Activated CD4-positive, alpha-beta T cell treated with anti-CD3 and anti-CD28 coated beads, Interleukin-10, Interleukin-2, amounts not matched to agents 100 ng/mL and 50 ng/mL, durations not matched to agents 16 hours and 8 hours (primary cell): ENCODE data around the gene EPHA4.

Experiments
- DNase-seq: peaks from one replicate; pipeline ENCODE4 v3.0.0-alpha.2; 2020

EPHA4 gene

DNA sequence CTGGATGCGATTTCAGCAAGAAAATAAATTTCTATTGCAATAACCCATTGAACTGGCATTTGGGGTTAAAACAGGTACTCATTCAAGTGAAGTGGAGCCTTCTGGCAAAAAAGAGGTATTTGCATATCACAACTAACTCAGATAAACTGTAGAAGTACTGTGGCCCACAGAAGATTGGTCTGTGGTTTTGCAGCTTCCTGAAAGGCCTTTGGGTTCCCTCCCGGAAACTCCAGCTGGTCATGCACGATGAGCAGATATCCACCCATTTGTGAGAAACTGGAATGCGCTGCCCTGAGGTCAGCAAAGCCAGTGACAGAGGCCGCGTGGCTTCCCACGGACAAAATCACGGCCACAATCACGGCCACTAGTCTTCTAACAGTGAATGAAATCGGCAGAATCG, 106.3 kb downstream of the EPHA4 start:
- peak; percentile 7 for DNase-seq

DNA sequence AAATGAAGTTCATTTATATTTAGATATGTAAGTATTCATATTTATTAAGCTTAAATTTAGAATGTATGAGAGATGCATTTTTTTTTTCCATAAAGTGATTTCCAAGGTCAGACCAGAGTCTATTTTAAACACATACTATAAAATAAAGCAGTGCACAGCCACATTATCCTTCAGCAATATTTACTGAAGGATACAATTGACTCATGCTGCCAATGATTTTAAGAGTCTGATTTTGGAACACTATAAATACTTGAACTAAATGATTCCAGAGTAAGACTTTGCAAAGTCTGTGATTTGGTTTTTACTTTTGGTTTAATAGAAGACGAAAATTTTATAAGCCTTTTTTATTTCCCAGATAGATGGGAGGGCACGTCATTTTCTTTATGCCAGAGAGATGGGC, 107.1 kb downstream of the EPHA4 start:
- DNase-seq = no peak

DNA sequence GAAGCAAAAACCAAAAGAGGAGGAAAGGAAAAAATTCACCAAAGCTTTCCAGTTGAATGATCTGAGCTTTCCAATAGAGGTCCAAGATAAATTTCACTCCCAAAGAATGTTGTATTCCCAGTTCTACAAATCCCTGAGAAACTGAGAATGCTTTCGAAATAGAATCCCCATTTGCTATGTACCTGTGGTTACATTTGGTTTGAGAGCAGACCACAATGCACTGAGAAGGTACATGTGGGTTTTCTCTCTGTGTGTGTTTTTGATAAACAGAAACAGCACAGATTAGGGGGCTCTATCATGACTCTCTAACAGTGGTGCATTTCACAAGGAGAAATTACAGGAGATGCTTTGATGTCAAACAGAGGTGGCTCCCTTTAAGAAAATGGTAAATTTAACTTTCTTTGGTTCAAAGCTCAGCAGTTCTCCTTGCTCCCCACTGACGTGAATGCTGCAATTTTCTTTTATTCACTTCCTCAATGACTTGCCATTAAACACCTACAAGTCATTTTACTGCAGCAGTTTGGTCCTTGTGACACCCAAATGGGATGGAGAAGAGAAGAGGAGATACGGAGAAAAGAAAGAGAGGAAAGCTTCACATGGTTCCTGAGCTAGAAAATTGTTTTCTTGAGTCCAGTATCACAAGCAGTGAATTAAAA, 108.7 kb downstream of the EPHA4 start:
- no peak for DNase-seq

DNA sequence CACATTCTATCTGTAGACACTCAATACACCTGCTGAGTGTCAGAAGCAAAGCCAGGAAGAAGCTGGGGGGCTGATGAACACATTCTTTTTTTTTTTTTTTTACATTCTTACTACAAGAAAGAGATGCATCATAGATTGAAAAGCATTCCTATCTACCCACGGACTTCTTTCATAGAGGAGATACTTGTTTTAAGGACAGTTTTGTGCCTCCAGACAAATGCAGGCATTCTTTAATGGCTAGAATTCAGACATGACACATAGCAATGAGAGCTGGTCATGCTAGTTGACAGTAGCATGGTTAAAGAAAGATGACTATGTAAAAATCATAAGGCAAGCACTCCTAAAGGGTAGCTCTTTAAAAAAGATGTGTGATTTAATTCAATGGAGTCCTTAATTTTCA, 110.2 kb downstream of the EPHA4 start:
- DNase-seq = no peak

DNA sequence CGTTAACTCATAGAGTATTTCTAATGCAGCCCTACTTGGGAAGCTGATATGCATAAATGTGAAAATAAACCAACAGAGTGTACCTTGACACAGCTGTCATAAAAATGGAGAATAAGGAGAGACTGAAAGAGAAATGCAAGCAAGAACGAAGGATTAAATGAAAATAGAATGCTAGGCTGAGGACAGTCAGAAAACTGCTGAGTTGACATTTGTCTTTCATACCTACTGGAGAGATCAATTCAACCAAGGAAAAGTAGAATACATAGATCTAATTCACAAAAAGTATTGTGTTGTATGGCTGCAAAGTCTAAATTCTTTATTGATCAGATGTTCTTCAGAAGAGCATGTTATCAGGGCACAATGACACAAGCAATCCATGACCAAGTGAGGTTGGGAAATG, 112.0 kb downstream of the EPHA4 start:
- no peak for DNase-seq

DNA sequence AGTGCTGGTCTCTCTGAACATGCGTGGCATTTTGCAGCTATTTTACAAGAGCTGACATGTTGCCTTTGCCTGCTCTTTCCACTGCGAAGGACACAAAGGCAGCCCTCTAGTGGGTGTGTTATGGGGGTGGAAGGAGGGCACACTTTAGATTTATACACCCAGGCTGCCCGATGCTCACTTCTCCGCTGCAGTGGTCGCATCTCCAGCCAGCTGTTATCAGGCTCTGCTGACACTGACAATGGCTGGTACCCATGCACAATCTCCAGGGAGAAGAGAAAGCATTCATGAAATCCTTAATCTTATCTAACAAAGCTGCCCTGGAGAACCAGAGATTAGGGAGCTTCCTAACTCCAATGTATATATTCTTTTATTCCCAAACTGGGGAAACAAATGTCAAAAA, 113.5 kb downstream of the EPHA4 start:
- no peak for DNase-seq

DNA sequence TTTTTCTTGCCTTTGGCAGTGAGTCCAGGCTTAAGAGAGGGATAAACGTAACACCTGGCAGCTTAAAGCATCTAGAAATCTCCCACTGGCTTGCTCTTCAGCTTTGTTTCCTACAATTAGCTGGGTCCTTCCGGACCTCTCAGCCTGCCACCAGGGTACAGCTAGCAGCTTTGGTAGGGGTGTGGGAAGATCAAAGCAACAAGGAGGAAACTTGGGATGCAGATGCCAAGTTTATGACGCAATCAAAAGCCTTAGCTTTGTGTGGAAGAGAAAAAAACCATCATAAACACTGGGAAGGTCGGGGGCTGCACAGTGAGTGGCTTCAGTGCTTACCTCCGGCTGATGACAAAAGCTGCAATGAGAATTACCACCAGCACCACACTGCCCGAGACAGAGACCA, 116.9 kb downstream of the EPHA4 start:
- no peak for DNase-seq

DNA sequence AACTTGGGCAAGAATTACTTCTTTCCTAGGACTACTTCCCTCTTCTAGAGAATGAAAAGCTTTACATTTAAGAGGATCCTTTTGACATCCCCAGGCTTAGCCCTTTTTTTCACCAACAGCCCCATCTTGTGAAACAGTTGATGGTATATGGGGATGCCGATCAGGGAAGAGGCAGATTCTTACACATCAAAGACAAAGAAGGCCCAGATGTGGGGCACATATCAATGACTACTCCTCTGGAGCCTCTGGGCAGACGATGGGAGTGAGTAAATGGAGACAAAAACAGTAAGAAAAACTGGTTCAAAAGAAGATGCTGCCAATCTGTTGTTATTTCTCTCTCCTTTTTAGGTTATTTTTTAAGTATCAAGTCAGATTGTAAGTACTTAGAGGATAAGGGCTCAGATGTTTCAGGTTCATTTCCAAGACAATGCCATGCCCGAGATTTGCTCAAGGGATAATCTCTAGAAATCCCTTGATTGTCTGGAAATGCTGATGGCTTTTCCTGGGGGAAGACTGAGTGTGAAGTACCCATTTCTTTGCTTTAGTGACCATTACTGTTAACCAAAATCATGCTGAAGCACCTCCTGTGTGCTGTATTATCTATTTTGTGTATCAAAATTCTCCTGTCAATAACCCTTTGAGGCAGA, 117.5 kb downstream of the EPHA4 start:
- no peak for DNase-seq

DNA sequence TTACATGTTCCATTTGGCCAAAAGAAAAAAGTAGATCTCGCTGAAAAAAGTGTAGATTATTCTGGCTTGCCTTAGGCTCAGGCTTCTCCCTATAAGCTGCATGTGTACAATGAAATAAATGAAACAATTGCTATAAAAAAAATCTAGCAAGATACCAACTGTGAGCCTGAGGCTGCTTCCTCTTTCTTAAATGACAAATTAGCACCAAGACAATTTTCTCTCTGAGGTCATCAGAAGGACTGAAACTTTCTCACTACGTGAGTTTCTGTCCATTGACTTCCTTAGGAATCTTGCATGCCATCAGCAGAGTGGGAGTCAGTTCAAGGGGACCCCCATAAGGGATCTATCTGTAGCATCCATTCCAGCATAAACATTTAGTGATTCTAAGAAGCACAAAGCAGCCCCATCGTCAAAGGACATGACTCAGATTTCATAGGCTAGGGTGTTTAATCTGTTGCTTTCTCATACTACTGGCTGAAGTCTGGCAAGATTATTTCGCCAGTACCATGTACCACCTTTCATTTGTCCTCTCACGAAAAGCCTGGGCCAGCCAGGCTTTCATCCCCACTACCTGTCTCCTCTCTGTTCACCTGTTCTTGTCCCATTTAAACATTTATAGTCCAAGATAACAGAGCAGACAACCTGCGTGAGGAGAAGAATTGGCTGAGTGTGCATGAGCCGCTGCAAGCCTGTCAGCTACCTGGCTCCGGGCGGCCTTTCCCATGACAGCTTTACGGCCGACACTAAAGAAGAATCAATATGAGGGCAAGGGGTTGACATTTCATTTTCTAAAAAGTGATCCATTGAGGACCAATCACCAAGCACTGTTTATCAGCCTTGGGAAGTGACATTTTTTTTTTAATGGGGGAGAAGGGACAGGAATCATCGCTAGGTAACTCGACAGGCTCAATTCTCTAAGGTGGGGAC, 120.0 kb downstream of the EPHA4 start:
- no peak for DNase-seq

DNA sequence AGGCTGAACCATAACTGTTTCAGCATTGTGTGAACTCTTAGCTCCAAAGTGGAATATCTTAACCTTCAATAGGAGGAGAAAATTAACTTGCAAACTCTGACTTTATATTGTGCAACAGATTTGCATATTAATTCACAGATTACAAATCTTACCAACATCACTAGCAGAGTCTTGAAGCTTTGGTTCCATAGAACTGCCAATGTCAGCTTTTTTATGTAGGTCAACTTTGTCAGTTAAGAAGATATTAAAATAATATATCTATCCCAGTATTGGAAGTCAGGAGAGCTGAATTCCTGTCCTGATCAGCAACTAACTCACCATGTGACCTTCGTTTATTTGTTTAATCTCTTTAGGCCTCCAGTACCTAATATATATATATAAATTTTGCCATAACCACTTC, 121.8 kb downstream of the EPHA4 start:
- no peak for DNase-seq

DNA sequence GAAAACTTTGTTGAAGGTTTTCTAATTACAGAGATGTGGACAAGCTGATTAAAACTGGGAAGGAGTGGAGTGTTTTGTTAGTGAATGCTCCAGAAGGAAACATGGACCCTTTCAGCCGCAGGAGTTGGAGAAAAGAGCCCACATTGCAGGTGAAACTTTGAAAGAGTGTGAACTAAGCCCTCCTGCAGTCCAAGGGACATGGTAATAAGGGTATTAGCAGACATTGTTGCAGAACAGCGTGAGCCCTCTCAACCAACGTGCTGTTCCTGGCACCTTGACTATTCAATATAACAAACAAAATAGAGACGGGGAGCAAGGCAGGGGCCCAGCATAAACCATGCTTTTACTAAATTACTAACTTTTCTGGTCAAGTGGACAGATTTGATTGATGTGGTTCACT, 122.7 kb downstream of the EPHA4 start:
- no peak for DNase-seq

DNA sequence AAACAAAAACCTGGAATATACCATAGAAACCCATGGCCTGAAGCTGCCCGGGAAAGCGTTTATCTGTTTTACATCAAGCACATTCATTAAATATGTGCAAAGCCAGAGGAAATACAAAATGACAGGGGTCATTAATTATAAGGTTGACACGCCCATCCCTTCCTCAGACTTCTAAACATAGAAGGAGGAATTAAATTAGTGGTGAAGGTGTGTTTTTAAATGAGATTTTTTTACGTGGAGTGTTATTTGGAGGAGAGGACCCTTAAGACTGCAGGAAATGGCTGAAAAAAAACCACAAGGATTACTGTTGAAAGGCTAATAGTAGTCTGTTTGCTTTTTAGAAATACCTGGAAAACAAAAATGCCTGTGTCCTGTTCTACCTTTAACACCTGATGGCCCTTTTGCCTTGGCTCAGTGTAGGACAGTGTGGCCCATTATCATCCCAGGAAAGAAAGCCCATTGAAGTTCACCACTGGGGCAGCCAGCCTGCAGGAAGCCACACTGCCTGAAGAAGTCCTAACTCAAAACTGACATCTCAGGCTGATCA, 123.2 kb downstream of the EPHA4 start:
- no peak for DNase-seq

DNA sequence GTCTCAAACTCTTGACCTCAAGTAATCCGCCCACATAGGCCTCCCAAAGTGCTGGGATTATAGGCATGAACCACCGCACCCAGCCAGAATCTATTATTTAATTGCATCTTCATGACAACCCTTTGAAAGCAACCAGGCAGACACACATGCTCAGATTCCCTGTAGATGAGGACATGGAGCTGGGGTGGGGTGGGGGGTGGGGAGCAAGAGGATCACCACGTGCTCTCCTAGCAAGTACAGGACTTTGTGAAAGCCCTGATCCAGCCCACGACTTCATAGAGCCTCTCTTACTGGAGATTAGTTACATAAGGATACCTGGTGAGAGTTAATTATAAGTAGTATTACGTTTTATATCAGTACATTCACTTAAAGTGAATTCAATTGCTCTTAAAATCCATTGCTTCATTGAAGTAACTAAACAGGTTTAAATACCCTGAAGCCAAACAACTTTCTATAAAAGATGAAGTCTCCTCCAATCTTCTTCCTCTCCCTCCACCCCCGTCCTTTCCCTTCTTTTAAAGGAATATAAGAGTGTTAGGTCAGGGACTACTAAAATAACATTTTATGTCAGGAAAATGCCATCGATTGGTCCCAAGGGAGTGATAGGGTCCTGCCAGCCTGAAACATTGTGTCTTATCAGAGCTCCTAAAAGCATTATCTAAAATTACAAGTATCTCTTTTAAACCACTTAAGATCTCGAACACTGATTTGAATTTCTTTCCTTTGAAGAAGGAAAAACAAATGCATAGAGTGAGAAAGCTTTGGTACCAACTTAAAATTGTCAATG, 123.9 kb downstream of the EPHA4 start:
- no peak for DNase-seq

DNA sequence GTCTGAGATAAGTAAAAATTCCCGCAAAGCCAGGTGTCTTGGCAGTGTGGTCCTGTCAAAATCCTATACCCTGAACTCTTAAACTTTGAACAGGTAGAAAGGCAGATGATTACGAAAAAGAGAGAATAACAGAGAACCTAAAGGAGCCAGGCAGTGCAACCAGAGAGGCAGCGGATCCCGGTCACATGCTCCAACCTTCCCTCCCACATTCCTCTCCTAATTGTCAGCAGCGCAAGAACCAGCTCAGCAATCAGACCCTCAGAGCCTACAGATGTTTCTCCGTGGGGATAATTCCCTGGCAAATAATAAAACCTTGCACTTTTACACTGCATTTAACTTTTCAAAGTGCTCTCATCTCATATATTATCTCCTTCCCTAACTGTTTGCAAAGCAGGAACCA, 124.8 kb downstream of the EPHA4 start:
- DNase-seq = no peak

DNA sequence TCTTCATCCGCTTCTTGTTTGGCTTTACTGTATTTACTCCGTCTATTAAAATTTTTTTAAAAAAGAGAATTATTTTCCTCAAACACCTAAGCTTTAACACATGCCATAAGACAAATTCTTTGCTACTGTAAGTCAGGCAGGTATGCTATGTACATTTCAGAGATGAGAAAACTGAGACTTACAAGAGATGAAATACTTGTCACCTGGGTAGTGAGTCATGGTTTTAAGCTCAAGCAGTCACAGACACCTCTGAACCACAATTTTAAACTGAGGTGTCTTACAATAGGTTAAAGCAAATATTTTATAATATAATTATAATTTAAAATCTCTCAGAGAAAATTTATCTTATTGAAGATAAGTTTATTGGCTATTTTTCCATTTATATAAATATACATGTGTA, 126.0 kb downstream of the EPHA4 start:
- no peak for DNase-seq

DNA sequence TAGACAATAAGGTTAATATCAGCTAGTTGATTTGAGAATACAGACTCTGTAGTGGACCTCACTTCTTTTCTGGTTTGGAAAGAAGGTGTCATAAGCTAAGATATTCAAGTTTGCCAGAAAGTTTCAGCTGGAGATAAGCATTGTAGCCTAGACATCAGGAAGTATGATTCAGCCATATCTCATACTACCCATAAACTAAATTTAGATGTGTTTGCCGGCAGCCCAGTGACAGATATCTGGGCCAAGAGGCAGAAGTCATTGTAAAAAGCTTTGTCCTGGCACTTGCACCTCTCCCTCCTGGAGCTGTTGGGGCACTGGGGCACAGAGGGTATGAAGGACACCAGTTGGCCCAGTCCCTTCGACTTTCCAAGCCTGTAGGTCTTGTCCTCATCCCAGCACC, 128.0 kb downstream of the EPHA4 start:
- DNase-seq = no peak

DNA sequence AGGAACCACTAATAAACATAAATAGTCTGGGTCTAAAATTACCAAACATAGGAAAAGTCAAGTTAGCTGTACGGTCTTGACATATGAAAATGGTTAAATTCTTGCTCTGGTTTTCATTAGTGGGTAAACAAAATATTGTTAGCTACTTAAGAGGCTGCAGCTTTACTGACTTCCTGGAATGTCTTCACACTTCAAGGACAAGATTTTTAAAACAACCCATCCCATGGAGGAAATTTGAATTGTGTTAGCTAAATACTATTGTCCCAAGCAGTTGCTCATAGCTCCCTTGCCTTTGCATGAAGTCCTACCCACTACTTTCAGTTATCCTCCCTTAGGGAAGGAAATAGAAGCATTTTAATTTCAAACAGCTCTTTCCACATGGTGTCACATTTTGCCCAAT, 128.5 kb downstream of the EPHA4 start:
- no peak for DNase-seq

DNA sequence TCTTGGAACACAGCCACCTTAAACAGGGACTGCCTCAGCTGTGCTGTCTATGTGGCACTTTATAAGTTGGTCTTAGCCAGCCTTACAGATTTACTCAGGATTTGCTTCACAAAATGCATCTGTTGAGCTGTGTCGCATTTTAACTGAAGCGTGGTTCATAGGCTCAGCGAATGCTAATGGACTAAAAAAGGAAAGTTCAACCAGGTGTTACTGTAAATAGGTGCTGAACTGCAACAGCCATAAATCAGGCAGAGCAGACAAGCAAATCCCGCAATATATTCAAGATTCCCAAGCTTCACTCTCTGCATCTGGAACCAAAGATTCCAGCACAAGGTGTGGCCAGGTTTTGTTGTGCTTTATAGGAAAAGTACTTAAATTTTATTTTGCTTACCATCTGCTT, 130.0 kb downstream of the EPHA4 start:
- no peak for DNase-seq

DNA sequence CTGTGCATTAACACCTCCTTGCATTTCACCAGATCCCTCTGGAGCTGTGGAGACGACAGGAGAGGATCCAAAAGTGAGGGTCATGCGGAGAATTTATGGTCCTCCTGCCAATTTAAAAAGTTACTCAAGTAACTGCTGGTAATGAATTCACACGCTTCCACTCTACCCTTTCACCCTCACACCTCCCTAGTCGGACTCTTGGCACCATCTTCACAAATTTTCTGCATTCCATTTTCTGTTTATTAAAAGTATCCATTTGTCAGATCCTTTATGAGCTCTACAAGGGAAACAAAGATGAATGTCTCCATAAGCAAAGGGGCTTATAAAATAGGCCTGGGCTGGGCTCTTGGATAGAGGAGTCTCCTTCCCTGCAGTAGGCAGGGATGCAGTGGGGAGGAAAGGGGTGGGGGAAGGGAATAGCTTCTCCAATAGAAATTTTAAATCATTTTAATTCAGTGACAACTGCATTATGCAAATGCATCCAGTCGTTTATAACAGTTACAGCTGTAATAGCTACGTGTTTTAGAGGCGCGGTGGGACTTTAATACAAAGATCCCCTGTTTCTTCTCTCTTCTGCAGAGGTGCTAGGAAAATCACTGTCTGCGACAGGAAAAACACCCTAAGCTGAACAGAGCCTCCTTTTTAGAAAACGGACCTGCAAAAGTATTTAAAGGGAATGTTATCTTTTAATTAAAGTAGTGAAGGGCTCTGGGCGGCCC, 132.2 kb downstream of the EPHA4 start:
- no peak for DNase-seq

DNA sequence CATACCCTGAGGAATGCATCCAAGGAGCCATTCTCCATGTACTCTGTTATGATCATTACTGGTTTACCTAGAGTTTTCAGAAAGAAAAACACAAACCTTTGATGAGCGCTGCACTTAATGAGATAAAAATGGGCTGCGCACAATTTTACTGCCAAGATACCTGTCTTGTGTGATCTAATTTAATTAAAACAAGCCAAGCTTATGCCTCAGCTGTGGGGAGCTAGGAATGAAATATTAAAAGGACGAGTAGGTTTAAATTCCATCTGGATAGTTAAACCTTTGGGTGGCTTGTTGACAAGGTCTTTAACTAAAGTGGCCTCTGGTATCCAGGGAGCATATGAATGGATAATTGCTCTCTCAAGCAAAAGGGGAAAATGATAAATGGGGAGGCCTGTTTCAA, 135.0 kb downstream of the EPHA4 start:
- DNase-seq = no peak

DNA sequence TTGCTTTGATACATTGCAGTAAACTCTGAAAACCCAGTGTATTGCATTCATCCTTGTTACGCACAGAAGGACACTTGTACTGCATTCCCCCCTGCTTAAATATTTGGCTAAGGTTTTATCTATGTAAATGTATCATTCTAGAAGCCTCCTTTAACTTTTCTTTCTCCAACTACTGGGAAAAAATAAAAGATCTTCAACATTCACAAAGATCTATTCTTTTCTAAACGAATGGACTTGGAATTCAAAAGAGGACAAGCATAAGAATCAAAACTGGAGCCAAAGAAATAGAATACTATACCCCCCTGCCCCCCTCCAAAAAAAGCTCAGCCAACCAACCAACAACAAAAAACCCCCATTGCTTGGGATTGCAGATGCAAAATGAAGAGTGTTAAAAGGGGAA, 136.9 kb downstream of the EPHA4 start:
- no peak for DNase-seq

DNA sequence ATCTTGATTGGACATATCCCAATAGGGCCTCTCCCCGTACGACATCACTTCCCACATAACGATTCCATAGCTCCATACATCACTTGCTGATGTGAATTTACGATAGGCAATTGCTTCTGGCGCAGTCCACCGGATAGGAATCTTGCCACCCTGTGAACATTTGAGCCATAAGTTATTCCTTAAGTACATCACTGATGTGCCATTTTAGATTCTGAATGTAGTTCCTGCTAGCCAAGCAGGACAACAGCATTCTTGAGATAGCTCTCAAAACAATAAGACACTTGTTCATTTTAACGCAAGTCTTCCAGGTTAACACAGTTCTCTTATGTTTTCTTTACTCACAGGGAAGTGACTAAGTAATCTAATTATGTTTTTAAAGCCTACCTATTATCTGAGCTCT, 138.0 kb downstream of the EPHA4 start:
- no peak for DNase-seq
